IPS DF 4.7 (cell line): ENCODE results near the gene ZNF140.
A peak's percentile ranks its signal among the peaks of the same experiment; 100 is the strongest.

ENCODE experiments used
- DNase-seq: peaks from one replicate; pipeline ENCODE4 v3.0.0-alpha.2; 2013; ENCODE audit warnings: low spot score; ENCODE audit errors: extremely low read depth

The ZNF140 gene

DNA sequence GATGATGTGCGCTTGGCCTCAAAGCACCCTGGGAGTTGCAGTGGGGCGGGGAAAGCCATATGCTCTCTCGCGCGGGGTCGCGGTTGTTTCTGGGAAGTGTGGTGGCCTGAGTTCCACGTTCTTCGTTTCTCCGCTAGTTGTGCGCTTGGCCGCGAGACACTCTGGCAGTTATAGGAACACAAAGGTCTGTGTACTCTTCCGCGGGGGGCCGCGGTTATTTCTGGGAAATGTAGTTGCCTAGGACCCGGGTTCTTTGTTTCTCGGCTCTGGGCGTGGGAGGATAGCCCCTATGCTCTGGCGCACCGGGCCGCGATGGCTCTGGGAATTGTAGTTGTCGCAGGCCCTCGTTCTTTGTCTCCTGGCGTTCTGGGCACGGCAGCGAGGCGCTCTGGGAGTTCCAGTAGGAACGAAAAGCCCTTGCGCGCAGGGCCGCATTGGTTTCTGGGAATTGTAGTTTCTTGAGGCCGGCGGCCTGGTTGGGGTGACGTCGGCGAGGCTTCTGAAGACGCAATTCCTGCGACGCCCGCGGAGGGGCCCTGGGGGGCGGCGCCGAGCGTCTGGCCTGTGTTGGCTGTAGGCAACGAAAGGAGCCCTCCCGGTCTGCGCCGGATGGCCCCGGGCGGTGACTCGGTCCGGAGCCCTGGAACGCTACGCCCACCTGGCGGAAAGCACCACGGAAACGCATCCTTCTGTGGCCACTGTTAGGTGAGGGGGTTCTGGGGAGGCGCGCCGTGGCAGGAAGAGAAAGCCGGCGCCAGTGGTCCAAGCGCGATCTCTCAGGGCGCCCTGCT lies at the start of gene ZNF140:
TSS of gene ZNF140 (plus strand) at position 556 of the 791 bp plus-strand sequence. CDS start 398 bp downstream, outside the sequence.
- DNase-seq = peak; percentile 94

DNA sequence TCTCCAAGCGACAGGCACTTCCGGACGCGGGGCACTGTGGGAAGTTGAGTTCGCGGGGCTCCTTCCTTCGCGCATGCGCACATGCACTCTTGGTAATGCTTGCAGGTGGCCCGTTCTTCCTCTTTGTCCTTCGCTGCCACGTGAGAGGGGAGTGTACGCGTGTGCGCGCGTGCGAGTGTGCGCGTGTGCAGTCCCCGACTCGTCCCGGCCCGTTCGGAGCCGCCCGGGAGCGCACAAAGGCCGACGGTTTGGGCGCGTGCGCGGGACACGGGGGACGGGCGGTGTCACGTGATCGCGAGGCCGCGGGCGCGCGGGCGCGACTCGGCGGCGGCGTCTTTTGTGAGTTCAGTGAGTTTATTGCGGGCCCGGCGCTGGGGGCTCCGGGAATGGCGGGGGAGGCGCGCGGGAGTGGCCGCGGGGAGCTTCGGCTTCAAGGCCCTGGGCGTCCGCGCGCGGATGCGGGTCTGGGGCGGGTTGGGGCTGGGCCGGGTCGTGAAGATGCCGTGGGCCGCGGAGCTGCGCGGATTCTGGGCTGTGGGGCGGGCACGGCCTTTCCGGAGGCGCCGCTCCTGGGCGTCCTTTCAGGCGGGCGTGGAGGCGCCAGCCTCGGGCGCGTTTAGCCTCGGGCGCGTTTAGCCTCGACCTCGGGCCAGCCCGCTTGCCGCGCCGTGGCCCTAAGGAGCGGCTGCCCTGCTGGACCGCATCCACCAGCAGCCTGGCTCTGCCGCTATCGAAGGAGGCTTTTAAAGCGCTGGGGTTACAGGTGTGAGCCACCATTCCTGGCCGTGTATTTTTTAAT lies 43.3 kb upstream of the ZNF140 start, which contains the start of gene ZNF84:
TSS of gene ZNF84 (plus strand) at position 303 of the 799 bp plus-strand sequence. CDS start 3,959 bp downstream, outside the sequence.
- peak; percentile 93 for DNase-seq

DNA sequence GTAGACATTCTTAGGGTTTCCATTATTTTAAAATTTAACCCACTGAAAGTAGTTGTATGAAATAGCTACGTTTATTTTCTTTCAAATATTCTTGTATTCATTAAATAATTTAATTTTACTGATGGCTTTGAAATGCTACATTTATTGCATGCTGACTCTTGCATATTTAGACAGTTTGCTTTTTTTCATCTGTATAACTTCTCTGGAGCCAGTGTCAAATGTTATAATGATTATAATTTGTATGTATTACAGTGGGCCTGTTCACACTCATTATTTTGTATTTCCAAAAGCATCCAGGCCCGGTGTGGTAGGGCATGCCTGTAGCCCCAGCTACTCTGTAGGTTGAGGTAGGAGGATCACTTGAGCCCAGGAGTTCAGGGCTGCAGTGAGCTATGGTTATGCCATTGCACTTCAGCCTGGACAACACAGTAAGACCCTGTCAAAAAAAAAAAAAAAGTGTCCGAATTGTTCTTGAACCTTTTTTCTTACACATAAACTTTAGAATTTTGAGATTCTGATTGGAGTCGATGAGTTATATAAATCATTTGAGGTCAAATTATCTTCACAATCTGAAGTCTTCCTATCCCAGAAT lies 42.5 kb upstream of the ZNF140 start:
- DNase-seq = no peak

DNA sequence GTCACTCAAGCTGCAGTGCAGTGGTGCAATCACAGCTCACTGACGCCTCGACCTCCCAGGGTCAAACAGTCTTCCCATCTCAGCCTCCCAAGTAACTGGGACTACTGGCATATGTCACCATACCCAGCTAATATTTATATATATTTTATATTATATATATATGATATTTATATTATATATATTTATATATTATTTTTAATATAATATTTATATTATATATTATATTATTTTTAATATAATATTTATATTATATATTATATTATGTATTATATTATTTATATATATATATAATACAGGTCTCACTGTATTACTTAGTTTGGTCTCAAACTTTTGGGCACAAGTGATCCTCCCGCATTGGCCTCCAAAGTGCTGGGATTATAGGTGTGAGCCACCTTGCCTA lies 34.0 kb upstream of the ZNF140 start:
- DNase-seq = no peak

DNA sequence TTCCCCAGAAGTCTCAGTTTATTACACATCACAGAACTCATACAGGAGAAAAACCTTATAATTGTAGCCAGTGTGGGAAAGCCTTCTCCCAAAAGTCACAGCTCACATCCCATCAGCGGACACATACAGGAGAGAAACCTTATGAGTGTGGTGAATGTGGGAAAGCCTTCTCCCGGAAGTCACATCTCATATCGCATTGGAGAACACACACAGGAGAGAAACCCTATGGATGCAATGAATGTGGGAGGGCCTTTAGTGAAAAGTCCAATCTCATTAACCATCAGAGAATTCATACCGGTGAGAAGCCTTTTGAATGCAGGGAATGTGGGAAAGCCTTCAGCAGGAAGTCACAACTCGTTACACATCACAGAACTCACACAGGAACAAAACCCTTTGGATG lies 23.3 kb upstream of the ZNF140 start:
- DNase-seq = no peak

DNA sequence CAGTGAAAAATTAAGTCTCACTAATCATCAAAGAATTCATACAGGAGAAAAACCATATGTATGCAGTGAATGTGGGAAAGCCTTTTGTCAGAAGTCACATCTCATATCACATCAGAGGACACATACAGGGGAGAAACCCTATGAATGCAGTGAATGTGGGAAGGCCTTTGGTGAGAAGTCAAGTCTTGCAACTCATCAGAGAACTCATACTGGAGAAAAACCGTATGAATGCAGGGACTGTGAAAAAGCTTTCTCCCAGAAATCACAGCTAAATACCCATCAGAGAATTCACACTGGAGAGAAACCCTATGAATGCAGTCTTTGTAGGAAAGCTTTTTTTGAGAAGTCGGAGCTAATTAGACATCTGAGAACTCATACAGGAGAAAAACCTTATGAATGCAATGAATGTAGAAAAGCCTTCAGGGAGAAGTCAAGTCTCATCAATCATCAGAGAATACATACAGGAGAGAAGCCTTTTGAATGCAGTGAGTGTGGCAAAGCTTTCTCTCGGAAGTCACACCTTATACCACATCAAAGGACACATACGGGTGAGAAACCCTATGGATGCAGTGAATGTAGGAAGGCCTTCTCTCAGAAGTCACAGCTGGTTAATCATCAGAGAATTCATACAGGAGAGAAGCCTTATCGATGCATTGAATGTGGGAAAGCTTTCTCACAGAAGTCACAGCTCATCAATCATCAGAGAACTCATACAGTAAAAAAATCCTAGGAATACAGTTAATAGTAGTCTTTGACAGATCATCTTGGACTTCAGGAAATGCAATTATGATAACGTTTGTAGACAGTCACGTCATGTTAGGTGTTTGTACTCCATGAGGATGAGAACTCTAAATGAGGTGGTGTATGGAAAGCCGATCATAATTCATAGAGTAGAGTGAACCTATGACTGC lies 22.3 kb upstream of the ZNF140 start:
- no peak for DNase-seq

DNA sequence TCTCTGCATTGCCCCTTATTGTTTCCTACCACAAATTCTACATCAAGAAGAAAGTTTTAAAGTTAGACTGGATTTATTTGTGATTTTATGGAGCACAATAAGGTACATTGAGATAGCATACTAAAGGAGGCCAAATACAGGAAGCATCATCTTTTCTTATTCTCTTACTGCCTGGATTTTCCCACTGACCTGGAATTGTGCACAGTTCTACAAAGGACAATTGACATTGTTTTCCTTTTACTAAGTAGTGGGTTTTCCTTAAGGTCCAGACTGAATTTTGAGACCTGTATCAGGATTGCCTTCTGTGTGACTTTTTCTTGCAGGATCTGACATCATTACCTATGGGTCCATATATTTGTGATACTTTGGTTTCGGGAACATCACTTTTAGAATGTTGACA lies 18.8 kb upstream of the ZNF140 start:
- DNase-seq = no peak

DNA sequence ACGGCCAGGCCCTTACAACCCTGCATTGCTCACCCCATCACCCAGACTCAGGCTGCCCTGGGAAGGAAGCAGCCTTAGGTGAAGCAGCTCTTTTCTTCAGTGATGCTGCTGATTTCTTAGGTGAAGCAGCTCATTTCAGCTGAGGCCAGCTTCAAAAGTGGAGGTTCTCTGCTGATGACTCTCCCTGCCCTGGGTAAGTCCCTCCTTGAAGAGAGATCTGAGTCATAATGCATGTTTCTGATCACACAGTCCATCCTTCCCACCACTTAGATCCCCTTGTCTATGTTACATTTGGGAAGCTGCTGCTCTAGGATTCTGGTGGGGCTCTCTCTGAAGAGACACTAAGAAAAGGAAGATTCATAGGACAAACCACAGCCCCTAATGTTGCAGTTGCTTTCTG lies 17.2 kb upstream of the ZNF140 start:
- DNase-seq = no peak

DNA sequence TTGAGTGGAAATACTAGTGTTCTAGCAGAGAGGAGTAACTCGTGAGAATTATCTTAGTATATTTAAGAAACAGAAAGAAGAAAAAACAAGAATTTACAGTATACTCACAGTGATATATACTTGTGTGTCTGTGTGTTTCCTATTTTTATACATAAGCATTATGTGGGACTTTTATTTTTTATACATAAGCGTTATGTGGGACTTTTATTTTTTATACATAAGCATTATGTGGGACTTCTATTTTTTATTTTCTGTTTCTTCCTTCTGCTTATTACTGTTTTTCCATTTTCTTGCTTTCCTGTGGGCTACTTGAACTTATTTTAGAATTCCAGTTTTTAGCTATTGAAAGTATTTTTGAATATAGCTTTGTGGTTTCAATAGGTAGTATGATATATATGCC lies 6.9 kb upstream of the ZNF140 start:
- no peak for DNase-seq

DNA sequence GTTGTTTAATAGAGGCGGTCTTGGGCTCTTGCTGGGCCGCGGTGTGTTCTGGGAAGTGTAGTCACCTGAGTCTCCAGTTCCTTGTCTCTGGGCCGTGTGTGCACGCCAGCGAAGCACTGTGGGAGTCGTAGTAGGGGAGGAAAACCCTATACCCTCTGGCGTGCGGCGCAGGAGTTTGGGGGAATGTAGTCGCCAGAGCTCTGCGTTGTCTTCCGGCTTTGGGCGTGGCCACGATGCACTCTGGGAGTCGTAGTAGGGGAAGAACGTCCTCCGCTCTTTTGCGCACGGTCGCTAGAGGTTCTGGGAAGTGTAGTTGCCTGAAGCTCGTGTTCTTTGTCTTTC lies 726 bp upstream of the ZNF140 start:
- DNase-seq = peak; percentile 99

DNA sequence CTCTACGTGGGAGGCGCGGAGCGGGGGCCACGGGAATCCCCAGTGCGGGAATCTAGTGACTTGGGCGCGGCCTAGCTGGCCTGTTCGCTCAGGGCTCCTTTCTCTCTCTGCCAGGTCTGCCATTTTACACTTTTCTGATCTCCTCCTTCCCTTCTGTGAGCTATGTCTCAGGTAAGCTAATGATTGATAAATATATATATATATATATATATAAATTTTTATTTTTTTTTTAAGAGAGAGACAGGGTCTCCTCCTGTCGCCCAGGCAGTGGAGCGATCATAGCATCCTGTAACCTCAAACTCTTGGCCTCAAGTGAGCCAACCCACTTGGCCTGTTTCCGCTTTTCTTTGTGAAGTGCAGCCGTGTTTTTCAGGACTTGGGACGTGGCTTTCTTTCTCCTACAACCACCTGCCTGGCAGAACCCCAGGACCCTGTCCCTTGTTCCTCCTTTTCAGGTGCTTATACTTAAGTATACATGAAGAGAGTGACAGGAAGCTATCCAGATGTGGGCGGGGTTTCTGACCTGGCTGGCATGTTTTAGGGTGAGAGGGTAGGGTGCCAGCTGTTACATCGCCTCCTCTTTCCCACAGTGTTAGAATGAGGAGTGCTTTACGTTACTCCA lies 547 bp downstream of the ZNF140 start:
- no peak for DNase-seq

DNA sequence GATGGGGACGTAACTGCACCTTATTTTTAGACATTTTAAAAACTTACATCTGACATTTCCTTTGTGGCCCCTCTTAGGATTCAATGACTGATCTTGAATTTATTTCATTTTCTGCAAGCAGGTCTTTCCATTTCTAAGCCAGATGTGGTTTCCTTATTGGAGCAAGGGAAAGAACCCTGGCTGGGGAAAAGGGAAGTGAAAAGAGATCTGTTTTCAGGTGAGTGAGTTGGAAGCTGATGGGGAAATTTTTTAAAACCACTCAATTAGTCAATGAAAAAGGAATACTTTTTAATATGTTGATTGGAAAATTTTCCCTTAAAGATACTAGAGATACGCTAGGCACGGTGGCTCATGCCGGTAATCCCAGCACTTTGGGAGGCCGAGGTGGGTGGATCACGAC lies 2.6 kb downstream of the ZNF140 start:
- no peak for DNase-seq

DNA sequence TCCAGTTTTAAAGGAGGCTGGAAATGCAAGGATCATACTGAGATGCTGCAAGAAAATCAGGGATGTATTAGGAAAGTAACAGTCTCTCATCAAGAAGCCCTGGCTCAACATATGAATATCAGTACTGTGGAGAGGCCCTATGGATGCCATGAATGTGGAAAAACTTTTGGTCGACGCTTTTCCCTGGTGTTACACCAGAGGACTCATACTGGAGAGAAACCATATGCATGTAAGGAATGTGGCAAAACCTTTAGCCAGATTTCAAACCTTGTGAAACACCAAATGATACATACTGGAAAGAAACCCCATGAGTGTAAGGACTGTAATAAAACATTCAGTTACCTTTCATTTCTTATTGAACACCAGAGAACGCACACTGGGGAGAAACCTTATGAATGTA lies 24.9 kb downstream of the ZNF140 start:
- DNase-seq = no peak

DNA sequence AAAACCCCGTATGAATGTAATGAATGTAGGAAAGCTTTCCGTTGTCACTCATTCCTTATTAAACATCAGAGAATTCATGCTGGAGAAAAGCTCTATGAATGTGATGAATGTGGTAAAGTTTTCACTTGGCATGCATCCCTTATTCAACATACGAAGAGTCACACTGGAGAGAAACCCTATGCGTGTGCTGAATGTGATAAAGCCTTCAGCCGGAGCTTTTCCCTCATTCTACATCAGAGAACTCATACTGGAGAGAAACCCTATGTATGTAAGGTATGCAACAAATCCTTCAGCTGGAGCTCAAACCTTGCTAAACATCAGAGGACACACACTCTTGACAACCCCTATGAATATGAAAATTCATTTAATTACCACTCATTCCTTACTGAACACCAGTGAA lies 25.5 kb downstream of the ZNF140 start:
- no peak for DNase-seq

DNA sequence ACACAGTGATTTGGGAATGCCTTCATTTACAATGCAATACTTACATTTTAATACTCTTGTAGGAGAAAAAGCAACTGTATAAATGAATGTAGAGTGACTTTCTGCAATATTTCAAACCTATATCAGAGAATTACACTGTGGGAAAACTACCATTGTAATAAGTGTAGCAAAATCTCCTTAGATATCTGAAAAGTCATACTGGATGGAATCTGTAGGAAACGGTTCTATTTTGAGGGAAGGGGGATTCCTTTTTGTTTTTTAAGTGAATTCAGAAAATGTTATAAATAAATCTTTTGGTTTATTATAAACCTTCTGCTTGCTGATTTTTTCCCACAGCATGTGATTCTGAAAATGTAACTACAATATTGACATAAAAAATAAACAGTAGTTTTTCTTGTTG lies 26.4 kb downstream of the ZNF140 start:
- DNase-seq = no peak

DNA sequence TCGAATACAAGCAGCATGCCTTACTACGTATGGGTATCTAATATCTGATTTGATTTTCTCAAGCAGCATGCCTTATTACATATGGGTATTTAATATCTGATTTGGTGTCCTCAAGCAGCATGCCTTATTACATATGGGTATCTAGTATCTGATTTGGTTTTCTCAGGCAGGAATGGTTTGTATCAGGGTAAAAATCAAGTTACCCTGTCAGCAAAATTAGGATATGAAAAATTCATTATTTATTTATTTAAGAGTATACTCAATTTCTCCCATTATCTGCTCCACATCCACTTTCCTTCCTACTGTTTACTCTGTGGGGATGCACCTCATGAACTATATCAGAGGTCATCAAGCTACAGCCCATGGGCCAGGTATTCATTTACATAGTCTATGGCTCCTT lies 27.4 kb downstream of the ZNF140 start:
- DNase-seq = no peak

DNA sequence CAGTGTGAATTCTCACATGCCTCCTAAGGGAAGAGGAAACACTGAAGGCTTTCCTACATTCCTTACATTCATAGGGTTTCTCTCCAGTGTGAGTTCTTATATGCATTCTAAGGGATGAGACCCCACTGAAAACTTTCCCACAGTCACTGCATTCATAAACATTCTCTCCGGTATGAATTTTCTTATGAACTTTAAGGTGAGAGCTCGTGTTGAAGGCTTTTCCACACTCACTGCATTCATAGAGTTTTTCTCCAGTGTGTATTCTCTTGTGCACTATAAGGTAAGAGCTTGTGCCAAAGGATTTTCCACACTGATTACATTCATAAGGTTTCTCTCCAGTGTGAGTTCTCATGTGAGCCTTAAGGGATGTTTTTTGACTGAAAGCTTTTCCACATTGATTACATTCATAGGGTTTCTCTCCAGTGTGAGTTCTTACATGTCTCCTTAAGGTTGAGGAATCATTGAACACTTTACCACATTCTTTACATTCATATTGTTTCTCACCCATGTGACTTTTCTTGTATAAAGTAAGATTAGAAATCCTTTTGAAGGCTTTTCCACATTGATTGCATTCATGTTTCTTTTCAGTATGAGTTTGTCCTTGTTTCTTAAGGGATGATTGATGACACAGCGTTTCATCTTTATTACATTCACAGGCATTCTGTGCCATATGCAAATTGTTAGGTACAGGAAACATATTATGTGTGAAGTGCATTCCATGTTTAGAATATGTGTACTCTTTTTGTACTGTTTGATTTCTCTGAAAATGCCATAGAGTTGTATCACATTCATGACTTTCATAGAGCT lies 39.9 kb downstream of the ZNF140 start:
- DNase-seq = no peak

DNA sequence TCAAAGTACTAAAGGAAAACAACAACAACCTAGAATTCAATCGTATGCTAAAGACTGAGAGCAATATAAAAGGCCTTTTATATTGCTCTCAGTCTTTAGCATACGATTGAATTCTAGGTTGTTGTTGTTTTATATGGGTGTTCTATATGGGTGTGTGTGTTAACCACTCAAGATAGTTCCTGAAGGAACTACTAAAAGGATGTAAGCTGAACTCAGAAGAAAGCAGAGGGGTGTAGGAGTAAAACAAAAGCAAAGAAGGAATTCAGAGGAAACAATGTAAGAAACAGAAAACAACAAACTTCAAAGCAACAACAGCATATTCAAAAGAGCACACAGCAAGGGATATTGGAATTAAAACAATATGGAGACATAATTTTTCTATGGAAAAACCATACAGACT lies 44.0 kb downstream of the ZNF140 start:
- DNase-seq = no peak

DNA sequence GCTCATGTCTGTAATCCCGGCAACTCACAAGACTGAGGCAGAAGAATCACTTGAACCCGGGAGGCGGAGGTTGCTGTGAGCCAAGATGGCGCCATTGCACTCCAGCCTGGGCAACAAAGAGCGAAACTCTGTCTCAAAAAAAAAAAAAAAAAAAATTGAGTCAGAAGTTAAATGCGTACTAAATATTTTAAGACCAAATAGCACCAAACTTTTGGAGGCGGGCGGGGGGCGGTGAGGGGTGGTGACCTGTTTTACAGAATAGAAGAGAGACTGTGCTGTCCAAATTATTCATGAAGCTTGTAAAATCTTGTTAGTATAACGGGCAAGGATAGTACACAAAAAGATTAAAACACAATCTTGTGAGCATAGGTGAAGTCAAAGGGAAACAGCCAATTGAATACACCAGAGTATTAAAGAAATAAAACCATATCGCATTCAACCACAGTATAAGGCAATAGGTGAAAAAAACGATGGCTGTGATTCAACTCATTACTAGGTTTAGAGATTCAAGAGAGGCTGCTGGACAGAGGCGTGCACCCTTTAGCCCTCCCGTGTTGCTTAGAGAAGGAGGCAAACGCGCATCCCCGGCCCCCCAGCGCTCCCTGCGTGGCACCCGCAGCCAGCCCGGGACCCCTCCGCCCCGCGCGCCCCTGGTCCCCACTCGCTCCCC lies 48.8 kb downstream of the ZNF140 start:
- DNase-seq = no peak
